B cell (primary cell): ENCODE results near the gene NBPF4. TPM values are rescaled to one million over a fixed set of nuclear protein-coding genes. Genes with fewer than 3 reads are reported as not detected.
"Not testable (repeated sequence)": the region's sequence is repeated elsewhere in the genome, so short reads cannot be mapped to it uniquely, and the experiment has no call there.

Source experiments
- ATAC-seq: fragments of 200-7000 bp; cut with Tn5 transposase; one replicate; pipeline ENCODE4 v1.10.0; 2021; ENCODE audit warnings: low read depth, mild to moderate bottlenecking, moderate number of reproducible peaks, moderate library complexity
- CTCF ChIA-PET: fragments of 350-600 bp; sonication (Branson Sonifier 250); formaldehyde crosslinking; loops from one replicate; lab custom pipeline; 2021; ENCODE audit warnings: antibody characterized with exemption, inconsistent platforms; lab: Charles Lee
- POLR2A ChIA-PET: fragments of 350-600 bp; sonication (Branson Sonifier 250); formaldehyde crosslinking; loops from one replicate; lab custom pipeline; 2021; ENCODE audit warnings: antibody characterized with exemption; lab: Charles Lee
- DNase-seq: peaks from one replicate; pipeline ENCODE4 v3.0.0; 2013
- H2AFZ ChIP-seq: 2 replicates; pipeline ENCODE4 v1.6.1; 2012; ENCODE audit warnings: mild to moderate bottlenecking, low read depth, low read length; ENCODE audit not compliant: insufficient read depth, poor library complexity, severe bottlenecking
- H3K27ac ChIP-seq, 2 donors: 1 replicate in 1 of 2; 2 replicates in 1 of 2; pipeline ENCODE4 v1.5.1; 2012 to 2013; ENCODE audit warnings: low read length in 2 of 2, mild to moderate bottlenecking in 2 of 2, moderate library complexity in 1 of 2
- H3K27me3 ChIP-seq, 4 experiments: fragments of 200-600 bp in 1 of 4; sonication (generic) in 1 of 4; replicated peaks in 1 of 4; 1 replicate in 2 of 4; 2 replicates in 2 of 4; pipeline versions ENCODE4 v1.6.1 to v1.7.0; 2013 to 2016; ENCODE audit warnings: low read length in 3 of 4, mild to moderate bottlenecking in 2 of 4, mixed read lengths in 1 of 4, moderate library complexity in 1 of 4; ENCODE audit not compliant: insufficient read depth in 4 of 4, control insufficient read depth in 3 of 4; ENCODE audit errors: control extremely low read depth in 1 of 4
- H3K36me3 ChIP-seq, 2 experiments: replicated peaks in 1 of 2; 1 replicate in 1 of 2; 2 replicates in 1 of 2; pipeline versions ENCODE4 v1.6.1 to v1.7.1; 2013; ENCODE audit warnings: low read length in 1 of 2; ENCODE audit not compliant: insufficient read depth in 2 of 2, control insufficient read depth in 1 of 2; ENCODE audit errors: control extremely low read depth in 1 of 2, extremely low read depth in 1 of 2
- H3K4me1 ChIP-seq, 2 donors: fragments of 200-600 bp in 1 of 2; sonication (generic) in 1 of 2; 1 replicate in 1 of 2; 2 replicates in 1 of 2; pipeline versions ENCODE4 v1.5.1 to v1.6.1; 2013 to 2017; ENCODE audit warnings: low read length in 2 of 2; ENCODE audit not compliant: control insufficient read depth in 2 of 2, insufficient read depth in 2 of 2
- H3K4me2 ChIP-seq: replicated peaks from 2 replicates; pipeline ENCODE3; 2012; ENCODE audit warnings: mild to moderate bottlenecking, low read depth, low read length; ENCODE audit not compliant: poor library complexity, severe bottlenecking
- H3K4me3 ChIP-seq, 5 experiments: fragments of 200-600 bp in 1 of 5; sonication (generic) in 1 of 5; 1 replicate in 3 of 5; 2 replicates in 2 of 5; pipeline versions ENCODE4 v1.5.1 to v1.7.0; 2011 to 2016; ENCODE audit warnings: low read length in 4 of 5, mild to moderate bottlenecking in 4 of 5, low read depth in 2 of 5, control low read depth in 1 of 5, moderate library complexity in 1 of 5; ENCODE audit not compliant: insufficient read depth in 1 of 5; ENCODE audit errors: control extremely low read depth in 1 of 5, extremely low read depth in 1 of 5
- H3K79me2 ChIP-seq: fragments of 200-600 bp; sonication (generic); one replicate; pipeline ENCODE4 v1.6.0; 2016; ENCODE audit warnings: low read length; ENCODE audit not compliant: control insufficient read depth, insufficient read depth
- H3K9ac ChIP-seq: fragments of 200-600 bp; sonication (generic); 2 replicates; pipeline ENCODE4 v1.6.1; 2017; ENCODE audit warnings: mild to moderate bottlenecking, low read length, moderate library complexity
- H3K9me3 ChIP-seq, 3 donors: one replicate each; pipeline versions ENCODE4 v1.6.1 to v1.7.1; 2013; ENCODE audit warnings: low read length in 2 of 3; ENCODE audit not compliant: control insufficient read depth in 2 of 3, insufficient read depth in 1 of 3; ENCODE audit errors: control extremely low read depth in 1 of 3
- H4K20me1 ChIP-seq: 2 replicates; pipeline ENCODE4 v1.6.0; 2012; ENCODE audit warnings: mild to moderate bottlenecking, low read length; ENCODE audit not compliant: insufficient read depth, control insufficient read depth, poor library complexity, severe bottlenecking
- H3K27ac Mint-ChIP-seq: one replicate; pipeline ENCODE4 v1.8.0; 2021; ENCODE audit warnings: mixed read lengths
- H3K27me3 Mint-ChIP-seq: one replicate; pipeline ENCODE4 v1.8.0; 2021; ENCODE audit warnings: mixed read lengths
- H3K4me1 Mint-ChIP-seq: one replicate; pipeline ENCODE4 v1.8.0; 2021; ENCODE audit warnings: mixed read lengths
- H3K4me3 Mint-ChIP-seq: one replicate; pipeline ENCODE4 v1.8.0; 2021; ENCODE audit warnings: mixed read lengths
- H3K9me3 Mint-ChIP-seq: one replicate; pipeline ENCODE4 v1.8.0; 2022; ENCODE audit warnings: mixed read lengths; ENCODE audit not compliant: insufficient read depth
- CTCF ChIP-seq: fragments of 200-600 bp; IDR thresholded peaks from one replicate; pipeline ENCODE4 v1.8.0; 2022; ENCODE audit warnings: antibody characterized with exemption, mild to moderate bottlenecking
- EZH2 ChIP-seq: IDR thresholded peaks from 2 replicates; pipeline ENCODE4 v1.6.1; 2012; ENCODE audit warnings: borderline replicate concordance, low read depth, mild to moderate bottlenecking, moderate library complexity, low read length; ENCODE audit not compliant: insufficient read depth, poor library complexity, severe bottlenecking
- WGBS: methylation state at CpG from one replicate; pipeline ENCODE4 v1.1.5; 2013; ENCODE audit warnings: missing lambda C conversion rate; ENCODE audit not compliant: insufficient coverage; 5-methylcytosine and 5-hydroxymethylcytosine counted together
- intact Hi-C: fragments of 100-400 bp; cut with micrococcal nuclease; formaldehyde crosslinking; loops from one replicate; pipeline ENCODE4 v1.10.0; 2022
- polyA plus RNA-seq: library from polyadenylated mRNA; depleted of rRNA; stranded (reverse); fragments of >200 nt; gene quantifications from 2 replicates; pipeline ENCODE4 v1.2.3, GENCODE V29; 2012
- total RNA-seq, 2 donors: library from RNA; stranded (reverse); fragments of 120-200 nt in 1 of 2; gene quantifications; 1 replicate in 1 of 2; 2 replicates in 1 of 2; pipeline versions ENCODE4 v1.2.3 to v1.2.4, GENCODE V29; 2013 to 2022

The NBPF4 gene
- total and polyA plus RNA-seq, 2 donors (not counting 1 experiment from before 2014, with no cell fraction given) = 0.04 TPM; not detected in 1

- H3K27ac Mint-ChIP-seq, CTCF ChIA-PET, H3K4me1 ChIP-seq, H4K20me1 ChIP-seq, H3K9me3 ChIP-seq, H3K4me1 Mint-ChIP-seq, H3K9ac ChIP-seq, H3K4me3 Mint-ChIP-seq, H2AFZ ChIP-seq, DNase-seq, intact Hi-C loops, H3K27ac ChIP-seq, H3K4me3 ChIP-seq, POLR2A ChIA-PET, H3K9me3 Mint-ChIP-seq, H3K4me2 ChIP-seq, H3K79me2 ChIP-seq, H3K36me3 ChIP-seq: not testable (repeated sequence)
- TF ChIP-seq CTCF = peak; percentile 75
- peaks cover 28% of the 10 kb centered on the region for H3K27me3 Mint-ChIP-seq
- no CpG with 5 or more reads among the region's 5 CpGs for WGBS
- peak; percentile 76 for ATAC-seq
- H3K27me3 ChIP-seq = peaks cover 0 to 11% (median 10%) of the 10 kb centered on the region in 4 experiments
These were observed 29.0 kb downstream of the NBPF4 start for GRCh38 chr1:108214641-108215465.

GRCh38 chr1:108211014-108211413 lies 32.9 kb downstream of the NBPF4 start:
- no peaks in the 10 kb centered on the region for H3K79me2 ChIP-seq
- ChIA-PET POLR2A (no interaction called here), CTCF (interaction anchor here (0.6 to 2.1 kb wide), 2 partner anchors 436 to 1283 kb away, joined by 3 to 4 read pairs; partner anchors contain the start of gene CYB561D1)
- no peak overlapping the region for H2AFZ ChIP-seq
- H3K36me3 ChIP-seq = no peaks in the 10 kb centered on the region
- peaks cover 43% of the 10 kb centered on the region for H3K27me3 Mint-ChIP-seq
- H3K4me3 Mint-ChIP-seq = no peak overlapping the region
- no CpG with 5 or more reads among the region's 1 CpG for WGBS
- peaks cover 0 to 20% (median 13%) of the 10 kb centered on the region in 4 experiments for H3K27me3 ChIP-seq
- H3K4me1 ChIP-seq = no peaks in the 10 kb centered on the region
- H3K9me3 Mint-ChIP-seq = no peaks in the 10 kb centered on the region
- no peak overlapping the region for H3K9ac ChIP-seq
- no peak overlapping the region for H3K4me3 ChIP-seq
- intact Hi-C loops = no loop called here
- no peak overlapping the region for H3K4me2 ChIP-seq
- peaks cover 1% of the 10 kb centered on the region for H3K4me1 Mint-ChIP-seq
- H3K9me3 ChIP-seq = no peaks in the 10 kb centered on the region
- DNase-seq (no peak), ATAC-seq (no peak)
- no peaks in the 10 kb centered on the region for H4K20me1 ChIP-seq
- TF ChIP-seq CTCF (no peak), EZH2 (no peak)
- H3K27ac ChIP-seq = no peak overlapping the region
- no peak overlapping the region for H3K27ac Mint-ChIP-seq
